HEK293 (cell line): ENCODE data around the gene CEND1.

Source experiments
- BCL11A ChIP-seq: fragments of 450-650 bp; formaldehyde crosslinking; IDR thresholded peaks from 2 replicates; pipeline ENCODE4 v1.5.1; 2016; ENCODE audit warnings: low read depth, missing biosample characterization, missing genetic modification characterization
- BCL11B ChIP-seq: fragments of 450-650 bp; formaldehyde crosslinking; IDR thresholded peaks from 2 replicates; pipeline ENCODE4 v1.5.1; 2016; ENCODE audit warnings: low read depth, missing biosample characterization, missing genetic modification characterization
- EGR2 ChIP-seq: fragments of 450-650 bp; formaldehyde crosslinking; IDR thresholded peaks from 2 replicates; pipeline ENCODE4 v1.5.1; 2016; ENCODE audit warnings: low read depth, missing biosample characterization, missing genetic modification characterization
- FEZF1 ChIP-seq: fragments of 450-650 bp; formaldehyde crosslinking; IDR thresholded peaks from 2 replicates; pipeline ENCODE4 v1.5.1; 2016; ENCODE audit warnings: missing biosample characterization, missing genetic modification characterization
- GLIS2 ChIP-seq: fragments of 450-650 bp; formaldehyde crosslinking; IDR thresholded peaks from 2 replicates; pipeline ENCODE4 v1.5.1; 2016; ENCODE audit warnings: missing biosample characterization, missing genetic modification characterization
- KLF10 ChIP-seq: fragments of 450-650 bp; IDR thresholded peaks from 2 replicates; pipeline ENCODE4 v1.5.1; 2018; ENCODE audit warnings: missing biosample characterization, mild to moderate bottlenecking, missing genetic modification characterization
- KLF8 ChIP-seq: fragments of 450-650 bp; formaldehyde crosslinking; IDR thresholded peaks from 2 replicates; pipeline ENCODE4 v1.5.1; 2016; ENCODE audit warnings: missing biosample characterization, missing genetic modification characterization
- SETDB1 ChIP-seq: IDR thresholded peaks from one replicate; pipeline ENCODE4 v1.6.1; 2017; ENCODE audit warnings: mild to moderate bottlenecking, low read length, moderate library complexity, mixed read lengths; ENCODE audit not compliant: insufficient read length
- TRIM28 ChIP-seq: IDR thresholded peaks from 2 replicates; pipeline ENCODE4 v1.6.1; 2011; ENCODE audit warnings: low read length, control low read depth, borderline replicate concordance
- ZIC2 ChIP-seq: fragments of 450-650 bp; formaldehyde crosslinking; IDR thresholded peaks from 2 replicates; pipeline ENCODE4 v1.5.1; 2016; ENCODE audit warnings: missing biosample characterization, missing genetic modification characterization
- ZNF157 ChIP-seq: fragments of 450-650 bp; formaldehyde crosslinking; IDR thresholded peaks from 2 replicates; pipeline ENCODE4 v1.5.1; 2016; ENCODE audit warnings: missing biosample characterization, missing genetic modification characterization
- ZNF354C ChIP-seq: fragments of 450-650 bp; formaldehyde crosslinking; IDR thresholded peaks from 2 replicates; pipeline ENCODE4 v1.5.1; 2016; ENCODE audit warnings: missing biosample characterization, missing genetic modification characterization, low read depth, borderline replicate concordance
- ZNF366 ChIP-seq: fragments of 450-650 bp; formaldehyde crosslinking; conservative IDR thresholded peaks from 2 replicates; pipeline ENCODE4 v1.5.1; 2016; ENCODE audit warnings: missing biosample characterization, missing genetic modification characterization
- ZNF394 ChIP-seq: fragments of 450-650 bp; formaldehyde crosslinking; IDR thresholded peaks from 2 replicates; pipeline ENCODE4 v1.5.1; 2016; ENCODE audit warnings: missing biosample characterization, missing genetic modification characterization, mild to moderate bottlenecking, moderate library complexity, borderline replicate concordance
- ZNF426 ChIP-seq: fragments of 450-650 bp; formaldehyde crosslinking; IDR thresholded peaks from 2 replicates; pipeline ENCODE4 v1.5.1; 2017; ENCODE audit warnings: missing biosample characterization, missing genetic modification characterization, mild to moderate bottlenecking, inconsistent platforms, moderate library complexity
- ZNF433 ChIP-seq: fragments of 450-650 bp; formaldehyde crosslinking; IDR thresholded peaks from 2 replicates; pipeline ENCODE4 v1.5.1; 2016; ENCODE audit warnings: missing biosample characterization, missing genetic modification characterization, low read depth
- ZNF501 ChIP-seq: fragments of 450-650 bp; formaldehyde crosslinking; IDR thresholded peaks from 2 replicates; pipeline ENCODE4 v1.5.1; 2016; ENCODE audit warnings: missing biosample characterization, missing genetic modification characterization
- ZXDB ChIP-seq: fragments of 450-650 bp; formaldehyde crosslinking; IDR thresholded peaks from 2 replicates; pipeline ENCODE4 v1.5.1; 2016; ENCODE audit warnings: missing biosample characterization, missing genetic modification characterization
- TF ChIP-seq, protein P1 (sequence below): fragments of 450-650 bp; formaldehyde crosslinking; optimal IDR thresholded peaks from 2 replicates; pipeline ENCODE3; 2016; ENCODE audit warnings: missing biosample characterization, mild to moderate bottlenecking, missing genetic modification characterization
- TF ChIP-seq, protein P2 (sequence below): fragments of 450-650 bp; formaldehyde crosslinking; IDR thresholded peaks from 2 replicates; pipeline ENCODE4 v1.5.1; 2017; ENCODE audit warnings: missing biosample characterization, missing genetic modification characterization
- TF ChIP-seq, protein P3 (sequence below): fragments of 450-650 bp; formaldehyde crosslinking; IDR thresholded peaks from 2 replicates; pipeline ENCODE4 v1.5.1; 2016; ENCODE audit warnings: missing biosample characterization, missing genetic modification characterization
- TF ChIP-seq, protein P4 (sequence below): fragments of 450-650 bp; formaldehyde crosslinking; IDR thresholded peaks from 2 replicates; pipeline ENCODE4 v1.5.1; 2016; ENCODE audit warnings: missing biosample characterization, missing genetic modification characterization, borderline replicate concordance
- TF ChIP-seq, protein P5 (sequence below): fragments of 450-650 bp; formaldehyde crosslinking; IDR thresholded peaks from 2 replicates; pipeline ENCODE4 v1.5.1; 2017; ENCODE audit warnings: missing biosample characterization, missing genetic modification characterization

Gene CEND1

DNA sequence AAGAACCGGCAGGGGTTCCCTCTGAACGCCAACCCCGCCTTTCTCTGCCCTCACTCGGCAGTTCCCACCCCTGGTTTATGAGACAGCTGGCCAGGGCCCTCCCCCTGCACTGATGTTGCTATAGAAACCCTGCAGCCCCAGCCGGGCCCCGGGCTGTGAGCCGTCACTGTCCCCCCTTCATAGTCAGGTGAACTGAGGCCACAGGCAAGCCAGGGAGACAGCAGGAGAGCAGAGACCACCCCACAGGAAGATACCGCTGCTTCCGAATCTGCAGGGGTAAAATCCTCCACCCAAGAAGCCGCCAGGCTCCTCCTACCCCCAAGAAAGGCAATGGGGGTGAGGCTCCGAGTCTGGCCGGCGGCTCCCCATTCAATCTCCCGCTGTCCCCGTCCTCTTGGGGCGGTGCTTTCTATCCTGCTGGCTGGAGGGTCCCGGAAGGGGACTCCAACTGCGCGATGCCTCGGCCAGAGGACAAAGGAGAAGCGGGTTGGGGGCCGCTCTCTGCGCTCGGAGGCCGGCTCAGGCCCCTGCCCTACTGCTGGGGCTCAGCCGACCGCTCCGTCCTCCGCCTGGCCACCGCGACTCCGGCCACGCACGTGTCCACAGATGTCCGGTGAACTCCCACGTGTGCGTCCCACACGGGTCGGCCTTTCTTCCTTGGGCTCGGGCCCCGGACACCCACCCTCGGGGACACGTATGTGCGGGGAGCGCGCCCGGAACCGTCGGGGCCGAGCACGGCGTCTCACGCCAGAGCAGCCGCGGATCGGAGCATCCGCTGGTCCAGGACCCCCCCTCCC is 7.6 kb upstream of the CEND1 start (continued):
- TF ChIP-seq, protein P1, sequence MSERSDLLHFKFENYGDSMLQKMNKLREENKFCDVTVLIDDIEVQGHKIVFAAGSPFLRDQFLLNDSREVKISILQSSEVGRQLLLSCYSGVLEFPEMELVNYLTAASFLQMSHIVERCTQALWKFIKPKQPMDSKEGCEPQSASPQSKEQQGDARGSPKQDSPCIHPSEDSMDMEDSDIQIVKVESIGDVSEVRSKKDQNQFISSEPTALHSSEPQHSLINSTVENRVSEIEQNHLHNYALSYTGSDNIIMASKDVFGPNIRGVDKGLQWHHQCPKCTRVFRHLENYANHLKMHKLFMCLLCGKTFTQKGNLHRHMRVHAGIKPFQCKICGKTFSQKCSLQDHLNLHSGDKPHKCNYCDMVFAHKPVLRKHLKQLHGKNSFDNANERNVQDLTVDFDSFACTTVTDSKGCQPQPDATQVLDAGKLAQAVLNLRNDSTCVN, result peak; percentile 88
- TF ChIP-seq ZNF157 (tag by site-specific recombination), result no peak
- 0 out of 2 replicates have a peak, but pooled peaks have one; percentile 23 for TF ChIP-seq EGR2
- peak; percentile 56; the same call in 1 of the 2 replicates for TF ChIP-seq ZNF501 (tag by site-specific recombination)
- TF ChIP-seq, protein P2, sequence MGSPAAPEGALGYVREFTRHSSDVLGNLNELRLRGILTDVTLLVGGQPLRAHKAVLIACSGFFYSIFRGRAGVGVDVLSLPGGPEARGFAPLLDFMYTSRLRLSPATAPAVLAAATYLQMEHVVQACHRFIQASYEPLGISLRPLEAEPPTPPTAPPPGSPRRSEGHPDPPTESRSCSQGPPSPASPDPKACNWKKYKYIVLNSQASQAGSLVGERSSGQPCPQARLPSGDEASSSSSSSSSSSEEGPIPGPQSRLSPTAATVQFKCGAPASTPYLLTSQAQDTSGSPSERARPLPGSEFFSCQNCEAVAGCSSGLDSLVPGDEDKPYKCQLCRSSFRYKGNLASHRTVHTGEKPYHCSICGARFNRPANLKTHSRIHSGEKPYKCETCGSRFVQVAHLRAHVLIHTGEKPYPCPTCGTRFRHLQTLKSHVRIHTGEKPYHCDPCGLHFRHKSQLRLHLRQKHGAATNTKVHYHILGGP (tag by site-specific recombination), result no peak
- TF ChIP-seq KLF8 (tag by site-specific recombination), result peak; percentile 11; the same call in 1 of the 2 replicates
- 0 out of 2 replicates have a peak, but pooled peaks have one; percentile 33 for TF ChIP-seq ZNF394 (tag by site-specific recombination)
- no peak for TF ChIP-seq ZNF426
- peak; percentile 51; the same call in 1 of the 2 replicates for TF ChIP-seq ZXDB (tag by site-specific recombination)
- no peak for TF ChIP-seq ZNF354C (tag by site-specific recombination)
- TF ChIP-seq BCL11B, result peak; percentile 61; the same call in 1 of the 2 replicates
- peak; percentile 89 for TF ChIP-seq KLF10
- TF ChIP-seq, protein P3, sequence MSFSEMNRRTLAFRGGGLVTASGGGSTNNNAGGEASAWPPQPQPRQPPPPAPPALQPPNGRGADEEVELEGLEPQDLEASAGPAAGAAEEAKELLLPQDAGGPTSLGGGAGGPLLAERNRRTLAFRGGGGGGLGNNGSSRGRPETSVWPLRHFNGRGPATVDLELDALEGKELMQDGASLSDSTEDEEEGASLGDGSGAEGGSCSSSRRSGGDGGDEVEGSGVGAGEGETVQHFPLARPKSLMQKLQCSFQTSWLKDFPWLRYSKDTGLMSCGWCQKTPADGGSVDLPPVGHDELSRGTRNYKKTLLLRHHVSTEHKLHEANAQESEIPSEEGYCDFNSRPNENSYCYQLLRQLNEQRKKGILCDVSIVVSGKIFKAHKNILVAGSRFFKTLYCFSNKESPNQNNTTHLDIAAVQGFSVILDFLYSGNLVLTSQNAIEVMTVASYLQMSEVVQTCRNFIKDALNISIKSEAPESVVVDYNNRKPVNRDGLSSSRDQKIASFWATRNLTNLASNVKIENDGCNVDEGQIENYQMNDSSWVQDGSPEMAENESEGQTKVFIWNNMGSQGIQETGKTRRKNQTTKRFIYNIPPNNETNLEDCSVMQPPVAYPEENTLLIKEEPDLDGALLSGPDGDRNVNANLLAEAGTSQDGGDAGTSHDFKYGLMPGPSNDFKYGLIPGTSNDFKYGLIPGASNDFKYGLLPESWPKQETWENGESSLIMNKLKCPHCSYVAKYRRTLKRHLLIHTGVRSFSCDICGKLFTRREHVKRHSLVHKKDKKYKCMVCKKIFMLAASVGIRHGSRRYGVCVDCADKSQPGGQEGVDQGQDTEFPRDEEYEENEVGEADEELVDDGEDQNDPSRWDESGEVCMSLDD (tag by site-specific recombination), result peak; percentile 63; the same call in 1 of the 2 replicates
- peak; percentile 89 for TF ChIP-seq ZIC2
- TF ChIP-seq ZNF433 (tag by site-specific recombination), result no peak
- TF ChIP-seq FEZF1 (tag by site-specific recombination), result no peak
- TF ChIP-seq TRIM28, result 0 out of 2 replicates have a peak, but pooled peaks have one; percentile 38
- TF ChIP-seq BCL11A (tag by site-specific recombination), result peak; percentile 53; the same call in 1 of the 2 replicates
- TF ChIP-seq, protein P4, sequence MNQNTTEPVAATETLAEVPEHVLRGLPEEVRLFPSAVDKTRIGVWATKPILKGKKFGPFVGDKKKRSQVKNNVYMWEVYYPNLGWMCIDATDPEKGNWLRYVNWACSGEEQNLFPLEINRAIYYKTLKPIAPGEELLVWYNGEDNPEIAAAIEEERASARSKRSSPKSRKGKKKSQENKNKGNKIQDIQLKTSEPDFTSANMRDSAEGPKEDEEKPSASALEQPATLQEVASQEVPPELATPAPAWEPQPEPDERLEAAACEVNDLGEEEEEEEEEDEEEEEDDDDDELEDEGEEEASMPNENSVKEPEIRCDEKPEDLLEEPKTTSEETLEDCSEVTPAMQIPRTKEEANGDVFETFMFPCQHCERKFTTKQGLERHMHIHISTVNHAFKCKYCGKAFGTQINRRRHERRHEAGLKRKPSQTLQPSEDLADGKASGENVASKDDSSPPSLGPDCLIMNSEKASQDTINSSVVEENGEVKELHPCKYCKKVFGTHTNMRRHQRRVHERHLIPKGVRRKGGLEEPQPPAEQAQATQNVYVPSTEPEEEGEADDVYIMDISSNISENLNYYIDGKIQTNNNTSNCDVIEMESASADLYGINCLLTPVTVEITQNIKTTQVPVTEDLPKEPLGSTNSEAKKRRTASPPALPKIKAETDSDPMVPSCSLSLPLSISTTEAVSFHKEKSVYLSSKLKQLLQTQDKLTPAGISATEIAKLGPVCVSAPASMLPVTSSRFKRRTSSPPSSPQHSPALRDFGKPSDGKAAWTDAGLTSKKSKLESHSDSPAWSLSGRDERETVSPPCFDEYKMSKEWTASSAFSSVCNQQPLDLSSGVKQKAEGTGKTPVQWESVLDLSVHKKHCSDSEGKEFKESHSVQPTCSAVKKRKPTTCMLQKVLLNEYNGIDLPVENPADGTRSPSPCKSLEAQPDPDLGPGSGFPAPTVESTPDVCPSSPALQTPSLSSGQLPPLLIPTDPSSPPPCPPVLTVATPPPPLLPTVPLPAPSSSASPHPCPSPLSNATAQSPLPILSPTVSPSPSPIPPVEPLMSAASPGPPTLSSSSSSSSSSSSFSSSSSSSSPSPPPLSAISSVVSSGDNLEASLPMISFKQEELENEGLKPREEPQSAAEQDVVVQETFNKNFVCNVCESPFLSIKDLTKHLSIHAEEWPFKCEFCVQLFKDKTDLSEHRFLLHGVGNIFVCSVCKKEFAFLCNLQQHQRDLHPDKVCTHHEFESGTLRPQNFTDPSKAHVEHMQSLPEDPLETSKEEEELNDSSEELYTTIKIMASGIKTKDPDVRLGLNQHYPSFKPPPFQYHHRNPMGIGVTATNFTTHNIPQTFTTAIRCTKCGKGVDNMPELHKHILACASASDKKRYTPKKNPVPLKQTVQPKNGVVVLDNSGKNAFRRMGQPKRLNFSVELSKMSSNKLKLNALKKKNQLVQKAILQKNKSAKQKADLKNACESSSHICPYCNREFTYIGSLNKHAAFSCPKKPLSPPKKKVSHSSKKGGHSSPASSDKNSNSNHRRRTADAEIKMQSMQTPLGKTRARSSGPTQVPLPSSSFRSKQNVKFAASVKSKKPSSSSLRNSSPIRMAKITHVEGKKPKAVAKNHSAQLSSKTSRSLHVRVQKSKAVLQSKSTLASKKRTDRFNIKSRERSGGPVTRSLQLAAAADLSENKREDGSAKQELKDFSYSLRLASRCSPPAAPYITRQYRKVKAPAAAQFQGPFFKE, result no peak
- TF ChIP-seq, protein P5, sequence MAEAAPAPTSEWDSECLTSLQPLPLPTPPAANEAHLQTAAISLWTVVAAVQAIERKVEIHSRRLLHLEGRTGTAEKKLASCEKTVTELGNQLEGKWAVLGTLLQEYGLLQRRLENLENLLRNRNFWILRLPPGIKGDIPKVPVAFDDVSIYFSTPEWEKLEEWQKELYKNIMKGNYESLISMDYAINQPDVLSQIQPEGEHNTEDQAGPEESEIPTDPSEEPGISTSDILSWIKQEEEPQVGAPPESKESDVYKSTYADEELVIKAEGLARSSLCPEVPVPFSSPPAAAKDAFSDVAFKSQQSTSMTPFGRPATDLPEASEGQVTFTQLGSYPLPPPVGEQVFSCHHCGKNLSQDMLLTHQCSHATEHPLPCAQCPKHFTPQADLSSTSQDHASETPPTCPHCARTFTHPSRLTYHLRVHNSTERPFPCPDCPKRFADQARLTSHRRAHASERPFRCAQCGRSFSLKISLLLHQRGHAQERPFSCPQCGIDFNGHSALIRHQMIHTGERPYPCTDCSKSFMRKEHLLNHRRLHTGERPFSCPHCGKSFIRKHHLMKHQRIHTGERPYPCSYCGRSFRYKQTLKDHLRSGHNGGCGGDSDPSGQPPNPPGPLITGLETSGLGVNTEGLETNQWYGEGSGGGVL, result peak; percentile 98
- TF ChIP-seq GLIS2 (tag by site-specific recombination), result peak; percentile 91
- no peak for TF ChIP-seq ZNF366 (tag by site-specific recombination)
- no peak for TF ChIP-seq SETDB1
